Erythroblast (primary cell): ENCODE measurements around the gene ARHGEF1.

Source experiments
- GATA1 ChIP-seq: IDR thresholded peaks from 2 replicates; pipeline ENCODE4 v1.6.1; 2011; ENCODE audit warnings: low read depth, mild to moderate bottlenecking, control low read depth, low read length, moderate library complexity
- POLR2A ChIP-seq: IDR thresholded peaks from 2 replicates; pipeline ENCODE4 v1.6.1; 2011; ENCODE audit warnings: mild to moderate bottlenecking, low read length

- TF ChIP-seq POLR2A (no peak), GATA1 (no peak)
Observed at GRCh38 chr19:41925208-41926003, 42.4 kb downstream of the ARHGEF1 start.
